GM18951 (cell line): ENCODE data around the gene RORC.

Source experiments
- POLR2A ChIP-seq: IDR thresholded peaks from 4 replicates; pipeline ENCODE4 v1.6.1; 2011; ENCODE audit warnings: mild to moderate bottlenecking; ENCODE audit not compliant: insufficient read length, insufficient read depth; ENCODE audit errors: extremely low read depth
- in situ Hi-C: fragments of 300-500 bp; cut with MboI; formaldehyde crosslinking; loops from one replicate; pipeline ENCODE4 v1.12.0; 2022; ENCODE audit warnings: low sequenced_read_pairs, mixed read lengths, inconsistent platforms; ENCODE audit not compliant: unreplicated experiment

The RORC gene

DNA sequence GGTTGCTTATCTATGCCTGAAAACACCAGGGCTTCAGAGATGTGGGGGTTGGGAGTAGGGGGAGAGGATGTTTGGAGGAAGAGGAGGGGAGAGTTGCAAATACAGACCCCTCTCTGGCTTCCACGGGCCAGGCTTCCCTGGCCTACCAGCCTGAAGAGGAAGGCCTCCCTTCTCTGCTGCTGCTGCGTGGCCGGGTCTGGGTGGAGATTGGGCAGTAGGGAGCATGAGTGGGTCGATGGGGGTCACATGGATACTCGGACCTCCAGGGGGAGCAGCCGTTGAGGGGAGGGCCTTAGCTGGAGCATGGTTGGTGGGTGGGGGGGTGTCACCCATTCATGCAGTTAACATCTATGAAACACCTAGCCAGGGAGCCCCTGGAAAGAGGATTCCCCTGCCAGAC lies 1.5 kb downstream of the RORC start:
- in situ Hi-C loops: loop anchor here (25.0 kb wide), 1 partner anchor 243 kb away; no protein-coding TSS in a partner anchor

DNA sequence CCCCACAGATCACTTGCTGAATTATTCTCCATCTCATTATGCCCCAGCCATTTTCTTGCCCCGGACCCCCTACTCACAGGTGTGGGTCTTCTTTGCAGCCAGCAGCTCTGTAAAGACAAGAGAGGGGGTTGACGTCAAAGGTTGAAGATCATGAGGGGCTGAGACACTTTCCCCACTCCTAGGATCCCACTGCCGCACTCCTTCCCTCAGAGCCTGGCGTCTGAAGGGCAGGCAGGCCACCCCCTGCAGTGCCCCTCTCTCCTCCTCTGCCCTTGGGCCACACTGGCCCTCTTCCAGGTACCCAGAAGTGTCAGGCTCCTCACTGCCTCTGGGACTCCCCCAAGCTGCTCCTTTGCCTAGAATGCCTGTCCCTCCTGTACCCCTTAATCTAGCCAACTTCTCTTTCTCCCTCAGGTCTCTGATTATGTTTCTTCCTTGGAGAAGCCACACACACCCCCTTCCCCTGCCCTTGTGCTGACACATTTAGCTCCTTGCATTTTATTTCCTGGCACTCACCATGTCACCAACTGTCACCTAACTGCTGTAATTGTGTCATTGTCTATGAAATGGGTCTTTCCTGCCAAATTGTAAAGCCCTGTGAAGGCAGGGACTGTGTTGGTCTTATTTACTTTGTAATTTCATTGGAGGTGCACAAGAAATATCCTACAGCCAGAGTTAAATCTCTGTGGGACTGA lies 2.1 kb downstream of the RORC start:
- TF ChIP-seq POLR2A: no peak

More for the DNA sequence above, 1.5 kb downstream of the RORC start:
- no peak for TF ChIP-seq POLR2A

DNA sequence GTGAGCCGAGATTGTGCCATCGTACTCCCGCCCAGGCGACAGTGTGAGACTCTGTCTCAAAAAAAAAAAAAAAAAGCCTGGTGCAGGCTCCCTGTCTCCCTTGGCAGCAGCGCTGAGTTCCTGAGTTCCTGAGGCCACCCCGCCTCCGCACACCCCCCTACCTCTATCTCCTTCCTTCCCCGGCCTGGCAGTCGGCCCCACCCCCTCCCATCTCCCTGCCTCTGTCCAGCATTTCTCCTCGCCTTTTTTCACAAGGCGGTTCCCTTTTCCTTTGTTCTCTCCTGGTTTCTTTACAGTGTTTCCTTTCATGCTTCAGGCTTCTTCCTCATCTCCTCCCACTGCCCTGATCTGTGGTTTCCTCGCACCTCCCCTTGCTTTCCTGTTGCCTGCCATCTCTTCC lies 2.7 kb downstream of the RORC start:
- TF ChIP-seq POLR2A: no peak
- in situ Hi-C loops: loop anchor here (25.0 kb wide), 1 partner anchor 242 kb away; no protein-coding TSS in a partner anchor

More for the DNA sequence above, 2.1 kb downstream of the RORC start:
- in situ Hi-C loops: loop anchor here (25.0 kb wide), 1 partner anchor 242 kb away; no protein-coding TSS in a partner anchor

DNA sequence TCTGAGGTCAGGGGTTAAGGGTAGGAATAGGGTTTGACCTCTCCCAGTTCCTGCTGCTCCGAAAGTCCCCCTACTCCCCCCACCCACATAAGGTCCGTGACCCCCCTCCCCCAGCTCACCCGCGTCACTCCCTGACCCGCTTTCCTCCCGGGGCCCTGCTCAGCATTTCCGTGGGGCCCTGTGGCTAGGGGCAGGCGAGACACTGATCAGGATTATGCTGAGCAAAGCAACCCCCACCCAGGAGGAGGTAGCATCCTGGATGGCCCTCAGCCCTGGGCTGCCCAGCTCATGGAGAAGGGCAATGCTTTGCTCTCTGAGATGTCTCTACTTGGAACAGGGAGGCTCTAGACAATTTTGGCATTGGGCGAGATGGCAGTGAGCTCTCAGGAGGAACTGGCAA lies 3.7 kb downstream of the RORC start:
- in situ Hi-C loops: loop anchor here (25.0 kb wide), 1 partner anchor 241 kb away; no protein-coding TSS in a partner anchor
- no peak for TF ChIP-seq POLR2A

DNA sequence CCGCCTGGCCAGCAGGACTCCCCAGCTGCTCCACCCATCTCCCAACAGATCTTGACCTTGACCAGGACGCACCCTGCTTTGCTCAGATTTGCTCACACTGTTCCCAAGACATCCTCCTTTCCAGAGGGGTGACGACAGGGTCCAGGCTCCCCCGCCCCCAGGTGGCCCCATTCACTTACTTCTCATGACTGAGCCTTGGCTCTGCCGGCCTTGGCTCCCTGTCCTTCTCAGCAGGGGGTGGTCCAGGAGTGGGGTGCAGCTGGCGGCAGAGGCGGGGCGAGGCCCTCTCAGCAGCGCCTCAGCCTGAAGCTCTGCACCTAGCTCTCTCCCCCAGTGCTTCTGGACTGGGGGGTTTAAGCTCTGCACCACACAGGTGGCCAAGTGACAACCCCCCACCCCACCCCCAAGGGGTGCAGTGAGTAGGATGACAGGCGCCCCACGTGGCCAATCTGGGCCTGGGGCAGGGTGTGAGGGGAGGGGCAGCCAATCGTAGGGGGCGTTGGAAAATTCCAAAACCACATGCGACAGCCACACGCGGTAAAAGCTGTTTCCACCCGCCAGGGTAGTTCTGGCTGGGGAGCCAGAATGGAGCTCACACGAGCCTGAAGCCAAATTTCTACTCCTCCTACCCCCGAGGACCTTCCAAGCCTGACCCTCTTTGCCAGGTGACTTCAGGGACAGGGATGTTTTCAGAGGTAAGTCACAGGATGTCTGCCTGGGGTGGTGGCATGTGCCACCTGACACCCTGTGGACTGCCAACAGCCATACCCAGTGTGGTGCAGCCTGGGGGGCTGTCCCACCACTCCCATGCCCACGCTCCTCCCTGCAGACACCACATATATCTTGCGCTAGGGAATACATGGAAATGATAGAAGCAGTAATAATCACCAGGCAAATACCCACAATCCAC lies 5.6 kb downstream of the RORC start:
- in situ Hi-C loops: loop anchor here (25.0 kb wide), 1 partner anchor 239 kb away; no protein-coding TSS in a partner anchor
- TF ChIP-seq POLR2A: no peak

DNA sequence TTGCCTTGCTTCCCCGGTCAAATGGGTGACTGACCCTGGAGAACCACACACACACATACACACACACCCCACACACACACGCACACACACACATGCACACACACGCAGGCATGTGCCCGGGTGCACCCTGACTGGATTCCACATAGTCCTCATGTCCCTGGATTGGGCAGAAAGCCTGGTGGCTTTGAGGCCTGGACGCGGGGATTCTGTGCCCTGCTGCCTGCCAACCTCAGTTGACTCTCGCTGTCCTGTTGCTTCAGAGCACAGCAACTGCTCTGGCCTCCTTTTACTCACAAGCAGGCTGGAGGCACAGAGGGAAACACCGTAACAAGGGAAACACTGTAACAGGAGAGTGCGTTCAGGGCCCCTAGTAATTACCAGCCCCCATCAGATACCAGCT lies 6.4 kb downstream of the RORC start:
- no peak for TF ChIP-seq POLR2A
- in situ Hi-C loops: loop anchor here (25.0 kb wide), 1 partner anchor 238 kb away; no protein-coding TSS in a partner anchor

DNA sequence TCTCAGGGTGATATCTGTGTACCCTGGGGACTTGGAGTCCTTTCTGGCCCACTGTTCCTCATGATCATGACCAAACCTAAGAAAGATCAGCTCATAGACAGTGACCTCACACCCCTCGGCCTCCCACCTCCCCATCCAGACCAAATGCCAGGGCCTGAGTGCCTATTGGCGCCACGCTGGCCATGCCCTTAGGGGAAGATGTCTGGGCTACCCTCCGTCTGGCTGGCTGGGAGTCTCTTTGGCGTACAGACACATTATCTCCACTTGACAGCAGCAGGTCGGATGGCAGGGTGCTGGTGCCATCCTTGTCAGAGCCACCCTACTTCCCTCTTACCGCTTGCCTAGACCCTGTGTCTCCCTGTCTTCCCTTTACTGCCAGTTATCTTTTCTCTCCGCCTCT lies 8.4 kb downstream of the RORC start:
- TF ChIP-seq POLR2A: no peak
- in situ Hi-C loops: no loop called here

DNA sequence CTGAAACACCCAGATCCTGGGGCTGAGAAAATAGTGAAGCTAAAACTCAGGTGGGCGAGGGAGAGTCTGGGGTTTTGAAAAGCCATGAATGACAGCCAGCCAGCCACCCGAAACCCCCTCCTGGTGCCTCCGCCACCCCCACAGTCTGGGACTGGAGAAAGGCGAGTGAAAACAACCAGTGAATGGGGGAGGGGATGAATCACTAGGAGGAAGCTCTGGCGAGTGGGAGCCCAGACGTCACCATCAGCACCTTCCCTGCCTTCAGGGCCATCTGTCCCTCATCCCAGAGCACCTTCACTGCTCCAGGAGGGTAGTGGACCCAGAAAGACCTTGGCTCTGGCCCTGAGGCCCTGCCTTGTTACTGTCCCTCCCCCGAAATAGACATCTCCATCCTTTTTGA lies 9.2 kb downstream of the RORC start:
- in situ Hi-C loops: no loop called here
- TF ChIP-seq POLR2A: no peak

DNA sequence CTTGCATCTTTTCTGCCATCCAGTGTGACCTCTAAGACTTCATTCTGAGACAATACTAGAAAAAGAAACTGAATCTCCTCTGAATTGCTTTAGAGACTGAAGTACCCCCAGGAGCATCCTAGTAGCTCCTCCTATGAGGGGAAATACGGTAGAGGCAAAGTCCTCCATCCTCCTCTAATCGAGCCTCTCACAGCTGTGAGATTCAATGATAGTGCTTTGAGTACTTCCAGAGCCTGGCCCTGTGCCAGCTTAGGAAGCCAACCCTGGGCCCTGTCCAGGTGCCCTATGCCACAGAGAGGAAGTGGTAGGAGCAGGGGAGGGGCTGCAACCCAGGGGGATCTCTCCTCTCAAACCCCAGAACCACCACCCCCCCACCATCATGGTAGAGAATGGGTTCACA lies 10.7 kb downstream of the RORC start:
- no peak for TF ChIP-seq POLR2A
- in situ Hi-C loops: no loop called here

DNA sequence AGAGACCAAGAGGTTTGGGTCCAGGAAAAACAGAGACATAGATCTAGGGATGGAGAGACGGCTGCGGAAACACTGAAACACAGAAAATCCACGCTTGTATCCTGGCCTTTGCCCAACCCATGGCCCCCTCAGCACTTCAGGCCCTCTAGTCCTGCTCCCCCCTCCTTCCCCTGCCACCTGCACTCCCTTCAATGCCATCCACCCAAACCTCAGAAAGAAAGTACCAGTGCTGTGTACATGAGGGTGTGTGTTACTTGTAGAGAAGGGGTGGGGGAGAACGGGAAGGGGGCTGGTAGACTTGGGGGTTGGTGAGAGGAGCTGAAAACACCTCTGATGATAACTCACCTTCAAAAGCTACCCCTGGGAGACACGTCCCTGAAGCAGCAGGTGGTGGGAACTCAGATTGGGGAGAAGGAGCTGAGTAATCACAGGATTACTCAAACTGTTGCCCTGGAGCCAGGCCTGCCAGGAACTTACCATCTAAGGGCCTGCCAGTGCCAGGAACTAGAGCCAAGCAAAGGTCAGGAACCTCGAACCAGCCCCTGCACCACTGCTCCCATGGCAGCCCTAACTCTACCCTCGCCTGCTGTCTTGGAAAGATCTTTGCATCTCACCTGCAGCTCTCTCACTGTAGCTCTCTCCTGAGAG lies 11.5 kb downstream of the RORC start:
- in situ Hi-C loops: no loop called here
- no peak for TF ChIP-seq POLR2A

DNA sequence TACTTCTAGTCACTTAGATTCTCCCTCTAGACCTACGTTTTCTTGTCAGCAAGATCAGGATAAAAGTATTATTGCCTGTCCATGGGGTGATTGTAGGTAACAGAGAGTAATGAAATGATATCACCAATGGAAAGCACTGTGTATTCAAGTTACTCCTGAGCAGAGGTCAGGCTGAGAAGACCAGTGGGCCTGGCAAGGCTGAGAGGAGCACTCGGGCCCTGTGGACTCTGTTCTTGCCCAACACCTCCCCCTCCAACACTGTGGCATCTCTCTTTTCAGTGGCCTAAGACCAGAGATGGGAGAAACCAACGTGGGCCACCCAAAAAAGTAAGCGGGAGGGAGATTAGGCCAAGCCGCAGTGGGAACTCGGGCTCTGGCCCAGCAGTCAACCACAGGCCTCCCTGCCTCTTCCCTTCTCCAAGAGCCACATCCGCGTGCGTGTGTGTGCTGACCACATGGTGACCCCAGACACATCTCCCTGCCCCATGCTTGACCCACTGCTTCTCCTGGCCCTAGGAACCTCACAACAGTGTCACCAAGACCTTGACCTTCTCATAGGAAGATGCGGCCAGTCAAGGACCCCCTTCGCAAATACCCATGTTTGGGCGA lies 12.3 kb downstream of the RORC start:
- TF ChIP-seq POLR2A: no peak
- in situ Hi-C loops: no loop called here

DNA sequence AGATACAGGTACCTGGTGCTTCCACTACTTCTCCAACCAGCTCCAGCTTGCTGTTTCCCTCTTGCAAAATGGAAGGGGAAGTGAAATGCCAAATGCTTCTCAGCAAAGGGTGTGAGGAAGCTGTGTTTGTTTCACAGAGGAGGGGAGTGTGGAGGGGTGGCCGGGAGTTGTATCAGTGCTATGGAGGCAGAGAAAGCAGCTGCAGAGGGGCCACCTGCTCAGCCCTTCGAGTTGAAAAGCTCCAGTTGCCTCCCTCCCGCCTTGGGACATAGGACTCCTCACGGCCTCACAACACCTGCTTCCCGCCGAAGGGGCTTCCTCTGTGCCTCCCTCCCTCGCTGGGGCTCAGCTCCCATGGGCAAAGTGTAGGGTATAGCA lies 14.3 kb downstream of the RORC start:
- no peak for TF ChIP-seq POLR2A
- in situ Hi-C loops: no loop called here

DNA sequence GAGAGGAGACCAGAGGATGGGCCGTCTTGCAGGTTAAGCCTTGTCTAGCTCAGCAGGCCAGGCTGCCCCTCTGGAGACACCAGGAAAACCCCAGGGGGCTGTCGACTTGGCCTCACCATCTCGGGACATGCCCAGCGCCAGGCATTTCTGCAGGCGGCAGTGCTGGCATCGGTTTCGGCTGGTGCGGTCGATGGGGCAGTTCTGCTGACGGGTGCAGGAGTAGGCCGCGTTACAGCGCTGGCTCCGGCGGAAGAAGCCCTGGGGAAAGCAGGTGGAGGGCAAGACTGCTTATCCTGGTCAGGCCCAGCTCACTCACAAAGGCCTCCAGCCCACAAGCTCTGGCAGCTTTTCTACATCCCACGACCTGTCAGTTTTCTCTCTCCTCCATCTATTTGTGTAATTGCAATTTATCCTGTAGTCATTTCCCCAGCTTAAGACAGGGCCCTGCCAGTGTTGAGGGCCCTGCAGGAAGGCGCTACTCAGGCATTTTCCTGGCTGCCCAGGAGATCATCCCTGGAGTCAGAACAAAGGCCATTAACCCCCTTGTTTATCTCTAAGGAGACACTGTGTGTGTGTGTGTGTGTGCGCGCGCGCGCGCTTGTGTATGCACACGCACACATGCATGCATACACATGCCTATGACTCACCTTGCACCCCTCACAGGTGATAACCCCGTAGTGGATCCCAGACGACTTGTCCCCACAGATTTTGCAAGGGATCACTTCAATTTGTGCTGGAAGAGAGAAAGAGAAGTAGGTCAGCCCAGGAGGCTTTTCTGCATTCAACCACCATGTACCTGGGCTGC lies 14.9 kb downstream of the RORC start:
- no peak for TF ChIP-seq POLR2A
- in situ Hi-C loops: no loop called here
